ENCODE results near the gene PHOX2B. TPM values are rescaled to one million over a fixed set of nuclear protein-coding genes. Genes with fewer than 3 reads are reported as not detected.

PHOX2B gene
- total RNA-seq, 1 donor from 2014 or later, result not detected

- H3K27me3 ChIP-seq (ENCODE audit: control insufficient read depth in 3 of 3, insufficient read depth in 3 of 3, low read length in 3 of 3), result peaks cover 0 to 6% (median 0%) of the 10 kb centered on the region in 3 donors
- no peak overlapping the region for H3K27ac ChIP-seq (ENCODE audit: low read depth, low read length)
- H3K4me1 ChIP-seq (ENCODE audit: control insufficient read depth in 3 of 3, insufficient read depth in 3 of 3, low read length in 3 of 3), result no peaks in the 10 kb centered on the region
- no peaks in the 10 kb centered on the region for H3K9me3 ChIP-seq (ENCODE audit: control insufficient read depth in 3 of 3, low read length in 3 of 3)
- H3K9ac ChIP-seq (ENCODE audit: low read depth in 1 of 3, low read length in 3 of 3), result no peak overlapping the region
- no peaks in the 10 kb centered on the region for H3K36me3 ChIP-seq (ENCODE audit: control insufficient read depth in 3 of 3, insufficient read depth in 3 of 3, low read length in 3 of 3)
- H3K4me3 ChIP-seq (ENCODE audit: low read length in 3 of 3), result no peak overlapping the region
Observed at GRCh38 chr4:41776466-41776865, 27.9 kb upstream of the PHOX2B start.

GRCh38 chr4:41763729-41764128 is 15.2 kb upstream of the PHOX2B start:
- H3K27ac ChIP-seq (ENCODE audit: low read depth, low read length), result no peak overlapping the region
- H3K36me3 ChIP-seq (ENCODE audit: control insufficient read depth in 3 of 3, insufficient read depth in 3 of 3, low read length in 3 of 3), result no peaks in the 10 kb centered on the region
- no peaks in the 10 kb centered on the region for H3K4me1 ChIP-seq (ENCODE audit: control insufficient read depth in 3 of 3, insufficient read depth in 3 of 3, low read length in 3 of 3)
- no peaks in the 10 kb centered on the region for H3K9me3 ChIP-seq (ENCODE audit: control insufficient read depth in 3 of 3, low read length in 3 of 3)
- no peak overlapping the region for H3K9ac ChIP-seq (ENCODE audit: low read depth in 1 of 3, low read length in 3 of 3)
- H3K27me3 ChIP-seq (ENCODE audit: control insufficient read depth in 3 of 3, insufficient read depth in 3 of 3, low read length in 3 of 3), result peaks cover 4 to 17% (median 8%) of the 10 kb centered on the region in 3 donors
- no peak overlapping the region for H3K4me3 ChIP-seq (ENCODE audit: low read length in 3 of 3)

GRCh38 chr4:41758884-41759283 is 10.4 kb upstream of the PHOX2B start:
- H3K9ac ChIP-seq (ENCODE audit: low read depth in 1 of 3, low read length in 3 of 3), result no peak overlapping the region
- H3K27ac ChIP-seq (ENCODE audit: low read depth, low read length), result no peak overlapping the region
- no peaks in the 10 kb centered on the region for H3K9me3 ChIP-seq (ENCODE audit: control insufficient read depth in 3 of 3, low read length in 3 of 3)
- H3K36me3 ChIP-seq (ENCODE audit: control insufficient read depth in 3 of 3, insufficient read depth in 3 of 3, low read length in 3 of 3), result no peaks in the 10 kb centered on the region
- H3K4me1 ChIP-seq (ENCODE audit: control insufficient read depth in 3 of 3, insufficient read depth in 3 of 3, low read length in 3 of 3), result no peaks in the 10 kb centered on the region
- H3K27me3 ChIP-seq (ENCODE audit: control insufficient read depth in 3 of 3, insufficient read depth in 3 of 3, low read length in 3 of 3), result peaks cover 20 to 22% (median 21%) of the 10 kb centered on the region in 3 donors
- no peak overlapping the region for H3K4me3 ChIP-seq (ENCODE audit: low read length in 3 of 3)

GRCh38 chr4:41757521-41758156 is 9.1 kb upstream of the PHOX2B start:
- no peaks in the 10 kb centered on the region for H3K4me1 ChIP-seq (ENCODE audit: control insufficient read depth in 3 of 3, insufficient read depth in 3 of 3, low read length in 3 of 3)
- H3K9ac ChIP-seq (ENCODE audit: low read depth in 1 of 3, low read length in 3 of 3), result no peak overlapping the region
- H3K9me3 ChIP-seq (ENCODE audit: control insufficient read depth in 3 of 3, low read length in 3 of 3), result no peaks in the 10 kb centered on the region
- H3K4me3 ChIP-seq (ENCODE audit: low read length in 3 of 3), result no peak overlapping the region
- no peaks in the 10 kb centered on the region for H3K36me3 ChIP-seq (ENCODE audit: control insufficient read depth in 3 of 3, insufficient read depth in 3 of 3, low read length in 3 of 3)
- H3K27me3 ChIP-seq (ENCODE audit: control insufficient read depth in 3 of 3, insufficient read depth in 3 of 3, low read length in 3 of 3), result peaks cover 31 to 34% (median 32%) of the 10 kb centered on the region in 3 donors
- H3K27ac ChIP-seq (ENCODE audit: low read depth, low read length), result no peak overlapping the region

GRCh38 chr4:41753942-41754341 is 5.4 kb upstream of the PHOX2B start:
- H3K9me3 ChIP-seq (ENCODE audit: control insufficient read depth in 3 of 3, low read length in 3 of 3), result no peaks in the 10 kb centered on the region
- no peaks in the 10 kb centered on the region for H3K36me3 ChIP-seq (ENCODE audit: control insufficient read depth in 3 of 3, insufficient read depth in 3 of 3, low read length in 3 of 3)
- no peak overlapping the region for H3K27ac ChIP-seq (ENCODE audit: low read depth, low read length)
- peaks cover 0 to 12% (median 8%) of the 10 kb centered on the region in 3 donors for H3K4me1 ChIP-seq (ENCODE audit: control insufficient read depth in 3 of 3, insufficient read depth in 3 of 3, low read length in 3 of 3)
- H3K9ac ChIP-seq (ENCODE audit: low read depth in 1 of 3, low read length in 3 of 3), result no peak overlapping the region
- H3K27me3 ChIP-seq (ENCODE audit: control insufficient read depth in 3 of 3, insufficient read depth in 3 of 3, low read length in 3 of 3), result peaks cover 62 to 65% (median 64%) of the 10 kb centered on the region in 3 donors
- H3K4me3 ChIP-seq (ENCODE audit: low read length in 3 of 3), result no peak overlapping the region

- Histone ChIP-seq H3K27me3 (ENCODE audit: control insufficient read depth in 3 of 3, insufficient read depth in 3 of 3, low read length in 3 of 3) (peaks cover 72 to 81% (median 76%) of the 10 kb centered on the region in 3 donors), H3K4me1 (ENCODE audit: control insufficient read depth in 3 of 3, insufficient read depth in 3 of 3, low read length in 3 of 3) (peaks cover 0 to 13% (median 11%) of the 10 kb centered on the region in 3 donors), H3K27ac (ENCODE audit: low read depth, low read length) (no peak overlapping the region), H3K4me3 (ENCODE audit: low read length in 3 of 3) (no peak overlapping the region), H3K9ac (ENCODE audit: low read depth in 1 of 3, low read length in 3 of 3) (no peak overlapping the region), H3K9me3 (ENCODE audit: control insufficient read depth in 3 of 3, low read length in 3 of 3) (no peaks in the 10 kb centered on the region), H3K36me3 (ENCODE audit: control insufficient read depth in 3 of 3, insufficient read depth in 3 of 3, low read length in 3 of 3) (no peaks in the 10 kb centered on the region)
Observed at GRCh38 chr4:41752081-41752836, 3.7 kb upstream of the PHOX2B start.

- Histone ChIP-seq H3K27ac (ENCODE audit: low read depth, low read length) (no peak overlapping the region), H3K36me3 (ENCODE audit: control insufficient read depth in 3 of 3, insufficient read depth in 3 of 3, low read length in 3 of 3) (no peaks in the 10 kb centered on the region), H3K27me3 (ENCODE audit: control insufficient read depth in 3 of 3, insufficient read depth in 3 of 3, low read length in 3 of 3) (peaks cover 79 to 83% (median 82%) of the 10 kb centered on the region in 3 donors), H3K9me3 (ENCODE audit: control insufficient read depth in 3 of 3, low read length in 3 of 3) (no peaks in the 10 kb centered on the region), H3K4me1 (ENCODE audit: control insufficient read depth in 3 of 3, insufficient read depth in 3 of 3, low read length in 3 of 3) (peaks cover 0 to 17% (median 14%) of the 10 kb centered on the region in 3 donors), H3K9ac (ENCODE audit: low read depth in 1 of 3, low read length in 3 of 3) (no peak overlapping the region), H3K4me3 (ENCODE audit: low read length in 3 of 3) (no peak overlapping the region)
Observed at GRCh38 chr4:41751449-41752061, 3.0 kb upstream of the PHOX2B start.

- Histone ChIP-seq H3K4me3 (ENCODE audit: low read length in 3 of 3) (no peak overlapping the region), H3K27me3 (ENCODE audit: control insufficient read depth in 3 of 3, insufficient read depth in 3 of 3, low read length in 3 of 3) (peaks cover 83 to 89% (median 86%) of the 10 kb centered on the region in 3 donors)
Observed at GRCh38 chr4:41750626-41751448, 2.3 kb upstream of the PHOX2B start.

GRCh38 chr4:41750121-41750625 is 1.6 kb upstream of the PHOX2B start:
- Histone ChIP-seq H3K4me1 (ENCODE audit: control insufficient read depth in 3 of 3, insufficient read depth in 3 of 3, low read length in 3 of 3) (peaks cover 0 to 17% (median 14%) of the 10 kb centered on the region in 3 donors), H3K9me3 (ENCODE audit: control insufficient read depth in 3 of 3, low read length in 3 of 3) (no peaks in the 10 kb centered on the region), H3K36me3 (ENCODE audit: control insufficient read depth in 3 of 3, insufficient read depth in 3 of 3, low read length in 3 of 3) (no peaks in the 10 kb centered on the region), H3K4me3 (ENCODE audit: low read length in 3 of 3) (no peak overlapping the region), H3K27me3 (ENCODE audit: control insufficient read depth in 3 of 3, insufficient read depth in 3 of 3, low read length in 3 of 3) (peaks cover 86 to 92% (median 88%) of the 10 kb centered on the region in 3 donors), H3K9ac (ENCODE audit: low read depth in 1 of 3, low read length in 3 of 3) (no peak overlapping the region), H3K27ac (ENCODE audit: low read depth, low read length) (no peak overlapping the region)

More at GRCh38 chr4:41750626-41751448, 2.3 kb upstream of the PHOX2B start:
- H3K36me3 ChIP-seq (ENCODE audit: control insufficient read depth in 3 of 3, insufficient read depth in 3 of 3, low read length in 3 of 3), result no peaks in the 10 kb centered on the region
- H3K4me1 ChIP-seq (ENCODE audit: control insufficient read depth in 3 of 3, insufficient read depth in 3 of 3, low read length in 3 of 3), result peaks cover 0 to 17% (median 14%) of the 10 kb centered on the region in 3 donors
- H3K9me3 ChIP-seq (ENCODE audit: control insufficient read depth in 3 of 3, low read length in 3 of 3), result no peaks in the 10 kb centered on the region
- H3K9ac ChIP-seq (ENCODE audit: low read depth in 1 of 3, low read length in 3 of 3), result no peak overlapping the region
- no peak overlapping the region for H3K27ac ChIP-seq (ENCODE audit: low read depth, low read length)
